HG03378 (cell line): ENCODE results near the gene RFLNA.

Experiments
- ATAC-seq: cut with Tn5 transposase; IDR thresholded peaks from one replicate; pipeline ENCODE4 v1.9.1; 2021; ENCODE audit warnings: mild to moderate bottlenecking, moderate library complexity; ENCODE audit not compliant: unreplicated experiment

RFLNA gene

DNA sequence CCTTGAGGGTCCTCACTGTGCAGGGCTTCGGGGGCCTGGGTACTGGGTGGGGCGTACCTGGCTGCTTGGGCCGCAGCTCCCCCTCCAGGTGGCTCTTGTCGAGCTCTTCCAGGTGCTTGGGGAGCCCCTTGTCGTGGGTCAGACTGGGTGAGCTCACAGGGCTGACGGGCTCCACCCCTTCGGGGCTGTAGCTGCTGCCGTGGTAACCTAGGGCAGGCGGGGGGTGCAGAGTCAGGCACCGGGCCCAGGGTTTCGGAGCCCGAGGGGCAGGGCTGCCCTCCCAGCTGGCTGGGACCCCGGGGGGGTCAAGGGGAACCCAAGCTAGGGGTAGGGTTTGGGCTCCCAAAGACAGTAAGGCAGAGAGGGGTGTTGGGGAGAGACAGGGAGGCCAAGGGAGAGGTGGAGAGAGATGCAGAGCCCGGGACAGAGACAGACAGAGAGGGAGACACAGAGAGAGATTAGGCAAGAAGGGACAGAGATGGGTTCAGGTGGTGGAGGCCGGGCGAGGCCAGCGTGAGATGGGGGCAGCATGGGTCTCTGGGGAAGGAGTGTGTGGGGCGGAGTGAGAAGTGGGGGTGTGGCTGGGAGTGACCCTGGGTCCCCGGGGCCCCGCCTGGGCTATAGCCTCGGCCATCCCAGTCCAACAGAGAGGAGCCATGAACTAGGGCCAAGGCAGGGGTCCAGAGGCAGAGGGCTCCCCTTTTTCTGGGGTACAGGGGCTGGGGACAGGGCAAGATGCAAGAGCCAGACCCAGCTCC lies 40.7 kb downstream of the RFLNA start:
- no peak for ATAC-seq

DNA sequence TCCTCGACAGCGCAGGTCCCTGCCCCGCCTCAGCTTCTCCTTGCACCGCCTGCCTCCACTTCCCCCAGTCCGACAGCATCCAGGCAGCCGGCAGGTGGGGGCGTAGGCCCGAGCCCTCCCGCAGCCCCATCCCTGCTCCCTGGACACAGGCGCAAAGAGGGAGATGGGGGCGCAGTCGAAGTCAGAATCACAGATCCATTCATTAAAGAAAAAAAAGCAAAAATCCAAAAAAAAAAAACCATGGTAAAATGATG lies 41.2 kb downstream of the RFLNA start:
- ATAC-seq: no peak

DNA sequence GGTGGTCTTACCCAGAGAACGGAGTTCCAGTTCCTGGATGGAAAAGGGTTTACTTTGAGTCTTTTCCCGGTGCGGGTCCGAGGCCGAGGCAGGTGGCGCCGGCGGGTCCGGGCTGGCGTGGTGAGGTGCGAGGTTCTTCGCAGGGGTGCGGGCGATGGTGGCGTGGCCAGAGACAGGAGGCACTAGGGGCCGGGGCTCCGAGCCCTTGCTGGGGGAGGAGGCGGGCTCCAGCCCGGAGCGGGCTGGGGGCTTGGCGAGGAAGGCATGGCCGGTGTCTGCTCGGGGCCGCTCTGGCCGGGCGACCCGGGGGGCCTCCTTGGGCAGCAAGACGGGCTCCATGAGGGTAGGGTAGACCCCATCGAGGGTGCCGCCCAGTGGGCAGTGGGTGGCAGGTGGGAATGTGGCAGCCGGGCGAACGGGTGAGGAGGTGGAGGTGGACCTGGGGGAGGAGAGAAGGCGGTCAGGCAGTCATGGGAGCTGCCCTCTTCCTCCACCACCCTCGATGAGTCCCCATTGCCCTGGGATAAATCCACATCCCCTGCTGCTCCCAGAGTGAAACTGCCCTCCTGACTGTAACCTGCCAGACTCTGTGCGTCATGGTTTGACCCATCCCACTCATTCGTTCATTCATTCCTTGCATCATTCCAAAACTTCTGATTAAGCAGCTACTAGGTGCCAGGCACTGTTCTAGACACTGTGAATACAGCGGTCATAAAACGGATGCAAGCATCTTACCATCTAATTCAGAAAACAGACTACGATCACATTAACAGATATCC lies 42.0 kb downstream of the RFLNA start:
- no peak for ATAC-seq

DNA sequence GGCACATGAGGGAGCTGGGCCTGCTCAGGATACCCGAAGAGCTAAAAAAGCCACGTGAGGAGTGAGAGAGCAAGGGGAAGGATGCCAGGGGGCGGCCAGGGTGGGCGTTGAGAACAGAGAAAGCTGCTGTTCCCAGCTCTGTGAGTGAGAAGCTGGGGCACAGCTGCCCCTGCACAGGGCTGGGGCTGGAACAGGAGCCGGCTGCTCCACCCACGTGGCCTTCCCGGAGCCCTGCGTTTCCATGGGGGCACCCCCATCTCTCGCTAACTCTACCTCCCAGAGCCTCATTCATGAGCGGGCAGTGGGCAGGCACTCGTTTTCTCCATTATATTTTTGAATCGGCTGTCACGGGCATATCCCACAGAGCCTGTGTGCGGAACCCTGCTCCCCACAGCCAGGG lies 42.7 kb downstream of the RFLNA start:
- ATAC-seq: no peak

DNA sequence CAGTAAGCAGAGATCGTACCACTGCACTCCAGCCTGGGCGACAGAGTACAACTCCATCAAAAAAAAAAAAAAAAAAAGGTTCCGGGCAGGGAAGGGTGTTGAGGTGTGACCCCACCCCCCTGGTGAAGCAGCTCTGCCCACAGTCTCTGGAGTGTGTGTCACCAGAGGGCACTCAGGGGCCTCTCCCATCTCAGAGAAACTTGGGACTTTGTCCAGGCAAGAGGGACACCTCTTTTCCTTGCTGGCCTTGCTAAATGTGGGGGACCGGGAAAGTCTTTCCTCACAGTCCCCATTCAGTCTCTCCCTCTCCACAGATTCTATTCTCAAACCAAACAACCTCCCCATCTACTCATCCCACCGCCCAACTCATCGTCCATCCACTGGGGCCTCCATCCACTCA lies 43.6 kb downstream of the RFLNA start:
- ATAC-seq: no peak

DNA sequence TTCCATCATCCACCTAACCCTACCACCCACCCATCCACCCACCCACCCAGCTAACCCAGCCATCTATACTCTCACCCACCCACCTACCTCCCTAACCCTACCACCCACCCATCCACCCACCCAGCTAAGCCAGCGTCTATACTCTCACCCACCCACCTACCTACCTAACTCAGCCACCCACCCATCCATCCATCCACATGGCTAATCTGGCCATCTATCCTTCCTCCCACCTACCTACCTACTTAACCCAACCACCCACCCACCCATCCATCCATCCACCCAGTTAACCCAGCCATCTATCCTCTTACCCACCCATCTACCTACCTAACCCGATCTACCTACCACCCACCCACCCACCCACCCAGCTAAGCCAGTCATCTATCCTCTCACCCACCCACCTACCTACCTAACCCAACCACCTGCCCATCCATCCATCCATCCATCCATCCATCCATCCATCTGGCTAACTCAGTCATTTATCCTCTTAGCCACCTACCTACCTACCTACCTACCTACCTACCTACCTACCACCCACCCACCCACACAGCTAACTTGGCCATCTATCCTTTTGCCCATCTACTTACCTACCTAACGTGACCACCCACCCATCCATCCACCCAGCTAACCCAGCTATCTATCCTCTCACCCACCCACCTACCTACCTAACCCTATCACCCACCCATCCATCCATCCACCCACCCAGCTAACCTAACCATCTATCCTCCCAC lies 44.1 kb downstream of the RFLNA start:
- no peak for ATAC-seq

DNA sequence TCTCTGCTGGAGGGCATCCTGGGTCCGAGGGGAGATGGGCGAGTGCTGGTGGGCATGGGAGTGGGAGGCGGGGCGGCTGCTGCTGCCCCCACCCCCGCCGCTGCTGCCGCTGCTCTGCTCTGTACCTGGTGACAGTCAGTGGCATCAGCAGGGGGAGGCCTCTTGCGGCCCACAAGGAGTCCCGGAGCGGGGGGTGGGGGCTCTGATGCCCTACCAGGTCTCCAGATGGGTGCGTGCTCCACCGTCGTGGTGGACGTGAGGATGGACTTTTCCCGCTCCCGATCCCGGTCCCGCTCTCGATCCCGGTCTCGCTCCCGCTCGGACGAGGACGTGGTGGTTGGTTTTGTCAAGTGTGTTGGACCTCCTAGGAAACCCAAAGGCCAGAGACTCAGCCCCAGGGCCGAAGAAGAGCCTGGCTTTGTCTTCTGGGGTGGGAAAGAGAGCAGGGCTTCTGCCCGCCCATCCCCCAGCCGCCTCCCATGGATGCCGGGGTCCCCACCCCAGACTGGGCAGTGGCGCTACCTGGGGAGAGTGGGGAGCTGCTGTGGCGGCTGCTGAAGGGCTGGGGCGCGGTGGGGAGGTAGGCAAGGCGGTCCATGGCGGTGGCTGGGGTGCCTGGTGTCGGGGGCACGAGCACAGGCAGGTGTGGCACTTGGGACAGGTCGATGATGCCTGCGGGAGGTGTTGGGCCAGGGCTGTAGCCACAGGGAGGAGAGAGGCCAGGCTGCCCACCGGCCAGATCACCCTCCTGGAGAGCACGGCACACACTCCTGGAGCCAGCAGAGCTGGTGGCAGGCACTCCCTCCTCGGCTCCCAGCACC lies 45.4 kb downstream of the RFLNA start:
- ATAC-seq: no peak

DNA sequence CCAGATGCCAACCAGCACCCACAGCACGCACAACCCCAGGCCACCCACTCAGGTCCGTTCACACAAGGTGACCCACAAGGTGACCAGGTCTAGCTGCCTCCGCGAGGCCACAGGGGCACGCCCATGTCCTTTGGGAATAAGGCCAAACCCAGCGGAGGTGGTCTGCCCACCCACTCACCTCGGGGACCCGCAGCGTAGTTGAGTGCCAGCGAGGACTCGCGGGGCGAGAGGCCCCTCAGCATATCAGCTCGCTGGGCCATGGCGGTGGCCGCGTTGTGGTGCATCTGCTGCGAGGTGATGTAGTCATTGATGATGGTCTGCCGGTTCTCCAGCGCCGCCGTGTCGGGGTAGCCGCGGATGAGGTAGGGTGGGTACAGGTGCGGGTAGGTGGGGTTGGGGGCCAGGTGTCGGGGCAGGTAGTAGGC lies 46.8 kb downstream of the RFLNA start:
- no peak for ATAC-seq

DNA sequence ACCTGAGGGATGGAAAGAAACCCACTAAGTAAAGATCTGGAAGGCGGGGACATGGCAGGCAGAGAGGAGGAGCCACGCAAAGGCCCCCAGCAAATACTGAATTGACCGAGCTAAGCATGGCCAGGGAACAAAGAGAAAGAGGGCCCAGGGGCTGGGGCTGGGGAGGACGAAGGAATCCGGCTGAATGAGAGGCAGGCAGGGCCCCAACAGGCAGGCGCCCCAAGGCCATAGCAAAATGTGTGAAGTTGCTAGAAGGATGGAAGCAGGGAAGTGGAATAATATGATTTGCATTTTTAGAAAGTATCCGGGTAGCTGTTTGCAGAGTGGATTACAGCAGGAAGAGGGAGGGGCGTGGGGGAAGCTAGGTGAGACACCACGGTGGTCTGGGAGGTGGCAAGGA lies 49.1 kb downstream of the RFLNA start:
- no peak for ATAC-seq

DNA sequence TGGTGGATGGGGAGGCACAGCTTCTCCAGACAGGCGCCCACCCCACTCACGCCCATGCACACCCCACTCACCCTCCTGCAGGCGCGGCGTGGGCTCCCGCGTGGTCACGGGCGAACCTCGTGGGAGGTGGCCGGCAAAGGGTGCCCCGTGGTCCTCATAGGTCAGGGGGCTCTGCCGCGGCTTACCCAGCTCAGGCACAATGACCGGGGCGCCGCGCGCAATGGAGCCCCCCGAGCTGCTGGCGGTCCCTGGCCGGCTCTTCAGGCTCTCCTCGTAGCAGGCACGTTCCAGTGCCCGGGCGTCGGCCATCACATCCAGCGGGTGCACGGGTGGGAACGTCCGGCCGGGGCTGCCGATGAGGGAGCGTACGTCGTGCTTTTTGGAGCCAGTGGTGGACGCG lies 49.6 kb downstream of the RFLNA start:
- no peak for ATAC-seq

DNA sequence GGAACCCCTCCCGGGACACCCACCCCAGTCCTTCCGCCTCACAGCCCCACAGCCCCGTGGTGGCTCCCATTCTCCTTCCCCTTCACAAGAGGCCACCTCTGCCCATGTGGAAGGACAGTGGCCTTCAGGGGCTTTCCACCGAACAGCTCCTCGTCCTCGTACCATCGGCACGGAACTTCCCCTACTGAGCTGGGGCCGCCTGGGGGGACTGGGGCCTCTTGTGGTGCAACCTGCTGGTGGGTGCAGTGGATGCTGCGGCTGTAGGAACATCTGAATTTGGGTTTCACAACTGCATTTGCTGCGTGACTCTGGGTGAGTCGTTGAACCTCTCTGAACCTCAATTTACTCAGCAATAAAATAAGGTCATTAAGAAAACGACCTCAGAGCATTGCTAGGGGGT lies 50.9 kb downstream of the RFLNA start:
- ATAC-seq: no peak

DNA sequence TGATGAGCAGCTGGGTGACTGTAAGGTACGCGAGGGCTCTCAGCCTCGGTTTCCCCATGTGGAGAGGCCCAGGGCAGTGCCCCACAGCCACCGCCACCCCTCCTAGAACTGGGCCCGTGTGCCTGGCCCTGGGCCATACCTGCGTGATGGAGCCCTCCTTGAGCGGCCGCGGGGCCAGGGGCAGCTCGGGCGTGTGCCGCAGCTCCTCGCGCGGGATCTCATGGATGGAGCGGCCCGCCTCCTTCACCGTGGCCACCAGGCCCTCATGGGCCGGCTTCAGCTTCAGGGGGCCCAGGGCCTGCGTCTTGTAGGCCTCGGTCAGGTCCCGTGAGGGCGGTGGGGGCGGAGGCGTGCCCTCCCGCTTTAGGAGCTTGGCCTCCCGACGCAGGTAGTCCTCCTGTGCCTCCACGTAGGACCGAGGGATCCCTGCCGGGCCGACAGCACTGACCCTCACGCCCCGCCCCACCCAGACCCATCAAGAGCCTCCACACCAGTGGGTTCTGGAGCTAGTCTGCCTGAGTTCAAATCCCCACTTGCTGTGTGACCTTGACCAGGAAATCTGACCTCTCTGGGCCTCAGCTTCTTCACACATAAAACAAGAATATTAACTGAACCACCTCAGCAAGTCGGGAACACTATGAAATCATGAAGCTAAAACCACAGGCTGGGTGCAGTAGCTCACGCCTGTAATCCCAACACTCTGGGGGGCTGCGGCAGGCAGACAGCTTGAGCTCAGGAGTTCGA lies 51.7 kb downstream of the RFLNA start:
- ATAC-seq: no peak

DNA sequence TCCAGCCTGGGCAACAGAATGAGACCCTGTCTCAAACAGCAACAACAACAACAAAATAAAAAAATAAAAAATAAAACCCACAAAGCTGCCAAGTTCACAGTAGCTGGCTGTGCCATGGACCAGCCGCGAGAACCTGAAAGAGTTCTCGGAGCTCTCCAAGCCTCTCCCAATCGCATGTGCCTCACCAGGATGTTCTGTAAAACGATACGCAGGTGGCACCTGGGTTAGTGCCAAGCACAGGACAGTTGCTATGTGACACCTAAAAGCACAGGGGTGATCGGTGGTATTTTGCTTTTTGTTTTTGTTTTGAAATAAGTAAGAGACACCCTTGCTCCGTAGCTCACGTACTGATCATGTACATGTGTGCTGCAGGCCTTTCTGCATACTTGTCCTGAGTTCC lies 52.4 kb downstream of the RFLNA start:
- no peak for ATAC-seq

DNA sequence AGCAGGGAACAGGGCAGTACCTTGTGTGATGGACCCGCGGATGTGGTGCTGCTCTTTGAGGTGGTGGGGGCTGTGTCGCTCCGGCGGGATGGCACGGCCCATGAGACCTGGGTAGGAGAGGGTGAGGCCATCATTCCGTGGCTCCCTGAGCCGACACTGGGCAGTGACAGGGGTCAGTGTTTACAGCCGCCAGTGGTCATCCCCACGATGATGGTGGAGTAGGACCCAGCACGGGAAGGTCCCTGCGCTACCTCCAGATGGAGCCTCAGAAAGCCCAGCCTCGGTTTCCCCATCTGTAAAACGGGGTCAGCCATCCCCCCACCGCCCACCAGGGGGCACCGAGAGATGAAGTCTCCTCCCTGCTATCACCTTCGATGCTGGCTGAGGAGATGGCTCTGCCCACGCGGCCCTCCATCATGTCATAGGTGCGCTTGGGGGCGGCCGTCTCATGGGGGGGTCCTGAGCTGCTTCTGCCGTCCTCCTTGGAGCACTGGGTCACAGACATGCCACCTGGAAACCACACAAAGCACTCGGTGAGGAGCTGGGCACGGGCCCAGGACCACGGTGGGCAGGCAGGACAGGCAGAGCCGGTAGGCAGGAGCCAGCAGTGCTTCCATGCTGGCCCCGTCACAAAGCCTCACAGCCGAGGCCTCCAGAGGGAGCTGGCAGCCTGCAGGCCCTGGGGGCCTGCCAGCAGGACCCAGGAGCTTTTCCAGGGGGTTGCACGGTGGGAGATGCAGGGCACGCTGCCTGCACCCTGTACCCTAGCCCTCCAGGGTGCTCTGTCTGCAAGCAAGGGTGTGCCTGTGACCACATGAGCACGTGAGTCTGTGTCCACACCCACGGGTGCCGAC lies 53.1 kb downstream of the RFLNA start:
- no peak for ATAC-seq

DNA sequence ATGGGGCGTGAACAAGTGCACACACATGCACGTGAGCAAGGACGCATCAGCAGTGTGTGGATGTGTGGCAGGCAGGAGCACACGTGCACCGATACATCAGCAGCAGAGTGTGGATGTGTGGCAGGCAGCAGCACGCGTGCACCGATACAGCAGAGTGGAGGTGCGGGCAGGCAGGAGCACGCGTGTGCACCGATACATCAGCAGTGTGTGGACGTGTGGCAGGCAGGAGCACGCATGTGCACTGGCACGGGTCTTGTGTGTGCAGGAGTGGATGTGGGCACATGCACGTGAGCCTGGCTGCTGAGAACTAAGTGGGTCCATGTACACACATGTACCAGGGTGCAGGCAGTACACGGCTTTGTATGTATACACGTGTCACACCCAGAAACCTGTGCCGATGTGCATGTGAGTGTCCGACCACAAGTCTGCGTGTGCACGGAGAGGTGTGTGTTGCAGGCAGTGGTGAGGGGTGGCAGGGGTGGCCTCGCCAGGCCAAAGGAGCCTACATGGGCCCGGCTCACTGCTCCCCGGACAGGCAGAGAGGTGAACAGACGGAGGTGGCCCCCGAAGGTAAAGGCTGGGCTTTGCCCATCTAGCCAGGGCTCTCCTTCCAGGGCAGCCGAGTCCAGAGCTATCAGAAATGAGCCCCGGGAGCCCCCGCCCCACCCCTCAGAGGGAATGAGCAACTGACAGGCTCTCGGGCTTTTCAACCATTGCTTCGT lies 53.9 kb downstream of the RFLNA start:
- ATAC-seq: no peak

DNA sequence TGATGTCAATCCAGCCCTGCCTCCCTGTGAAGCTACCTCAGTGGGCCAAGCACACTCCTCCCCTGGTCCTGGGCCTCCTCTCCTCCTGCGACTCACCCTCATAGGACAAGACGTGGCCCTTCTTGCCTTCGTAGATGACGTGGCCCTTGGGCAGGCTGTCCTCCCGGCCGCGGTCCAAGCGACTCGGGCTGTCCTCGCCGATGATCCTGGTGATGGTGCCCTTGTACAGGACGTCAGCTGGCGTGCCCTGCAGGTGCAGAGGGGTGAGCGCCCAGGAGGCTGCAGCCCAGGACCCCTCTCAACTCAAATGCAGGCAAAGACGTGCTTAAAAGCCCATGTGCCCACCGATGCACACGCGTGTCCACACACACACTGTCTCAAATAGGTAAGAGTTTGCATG lies 55.6 kb downstream of the RFLNA start:
- ATAC-seq: no peak

DNA sequence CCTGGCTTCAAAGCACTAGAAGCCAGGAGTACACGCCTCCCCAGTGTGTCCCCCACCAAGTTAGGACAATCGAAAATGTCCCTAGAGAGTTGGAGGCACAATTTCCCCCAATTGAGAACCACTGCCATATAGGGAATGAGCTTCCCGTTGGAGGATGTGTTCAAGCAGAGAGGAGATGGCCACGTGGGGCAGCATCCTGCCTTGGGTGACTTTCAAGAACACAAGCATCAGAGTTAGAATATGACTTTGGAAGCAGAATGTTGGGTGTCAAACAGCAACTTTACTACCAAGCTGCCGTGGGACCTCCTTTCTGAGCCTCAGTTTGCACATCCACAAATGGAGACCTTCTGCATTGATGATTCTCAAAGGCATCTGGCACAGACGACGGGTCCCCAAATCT lies 56.5 kb downstream of the RFLNA start:
- ATAC-seq: no peak

DNA sequence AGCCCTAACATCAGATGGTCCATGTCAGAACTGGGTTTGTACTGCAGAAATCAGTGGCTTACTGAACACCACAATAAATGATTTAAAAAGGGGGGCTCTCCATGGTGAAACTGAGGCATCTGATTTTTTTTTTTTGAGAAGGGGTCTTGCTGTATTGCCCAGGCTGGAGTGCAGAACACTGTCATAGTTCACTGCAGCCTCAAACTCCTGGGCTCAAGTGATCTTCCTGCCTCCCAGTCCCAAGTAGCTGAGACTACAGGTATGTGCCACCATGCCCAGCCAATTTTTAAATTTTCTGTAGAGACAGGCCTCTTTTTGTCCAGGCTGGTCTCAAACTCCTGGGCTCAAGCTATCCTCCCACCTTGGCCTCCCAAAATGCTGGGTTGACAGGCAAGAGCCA lies 57.4 kb downstream of the RFLNA start:
- ATAC-seq: no peak

DNA sequence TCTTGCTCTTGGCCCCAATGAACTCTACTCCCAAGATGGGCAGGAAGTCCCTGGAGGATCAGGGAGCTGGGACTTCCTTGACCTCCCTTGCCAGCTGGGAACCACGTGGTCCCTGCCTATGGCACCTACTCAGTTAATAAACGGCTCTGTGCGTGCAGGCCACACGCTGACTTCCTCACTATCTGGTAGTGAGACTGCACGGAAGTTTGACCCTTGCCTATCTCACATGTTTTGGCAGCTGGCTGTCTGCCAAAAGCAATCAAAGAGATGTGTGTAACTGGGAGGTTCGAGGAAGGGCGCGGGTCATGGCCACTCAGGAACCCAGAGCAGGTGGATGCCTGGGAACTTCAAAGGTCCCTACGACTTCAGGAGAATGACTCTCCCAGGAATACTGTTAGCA lies 57.9 kb downstream of the RFLNA start:
- no peak for ATAC-seq
